GM13977 (cell line): ENCODE measurements around the gene CABP2.
"Not testable (repeated sequence)": the region's sequence is repeated elsewhere in the genome, so short reads cannot be mapped to it uniquely, and the experiment has no call there.

Source experiments
- DNase-seq: peaks from one replicate; pipeline ENCODE4 v3.0.0; 2012; ENCODE audit warnings: low spot score
- in situ Hi-C: fragments of 300-500 bp; cut with MboI; formaldehyde crosslinking; loops from one replicate; pipeline ENCODE4 v1.12.0; 2022; ENCODE audit warnings: low sequenced_read_pairs, low pct_unique_long_range_greater_than_20kb, mixed read lengths, inconsistent platforms; ENCODE audit not compliant: unreplicated experiment
- TF ChIP-seq, protein P1 (sequence below): IDR thresholded peaks from 2 replicates; pipeline ENCODE4 v1.5.1; 2012; ENCODE audit warnings: mild to moderate bottlenecking, control low read depth; ENCODE audit not compliant: insufficient read depth; ENCODE audit errors: extremely low read depth, missing control alignments

CABP2 gene

DNA sequence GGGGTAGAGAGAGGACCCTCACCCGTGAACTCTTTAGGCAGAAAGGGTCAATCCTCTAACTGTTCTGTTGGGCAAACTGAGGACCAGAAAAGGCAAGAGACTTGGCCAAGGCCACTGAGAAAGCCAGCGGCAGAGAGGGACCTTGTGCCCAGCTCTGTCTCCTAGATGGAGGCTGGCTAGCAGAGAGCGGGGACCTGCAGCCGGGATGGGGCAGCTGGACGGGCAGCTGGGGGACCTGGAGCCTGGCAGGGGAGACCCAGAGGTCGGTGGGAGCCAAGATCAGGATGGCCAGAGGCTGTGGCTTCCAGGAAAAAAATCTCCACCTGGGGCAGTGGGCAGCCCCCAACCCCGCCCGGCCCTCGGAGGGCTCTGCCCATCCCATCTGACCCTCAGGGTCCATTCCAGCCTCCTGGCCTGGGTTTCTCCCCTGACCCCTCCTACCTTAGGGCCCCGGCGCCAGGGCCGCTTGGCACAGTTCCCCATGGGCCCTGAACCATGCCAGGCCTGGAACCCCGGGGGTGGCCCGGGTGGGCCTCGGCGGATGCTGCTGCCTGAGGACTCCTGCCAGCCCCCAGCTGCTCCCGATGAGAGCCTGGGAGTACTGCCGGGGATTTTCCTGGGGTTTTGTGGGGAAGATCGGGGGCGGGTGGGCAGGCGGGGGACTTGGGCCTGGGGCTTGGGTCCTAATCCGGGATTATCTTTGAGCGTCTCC is at the start of gene CABP2:
TSS of gene CABP2 (minus strand) at position 603 of the 712 bp plus-strand sequence. CDS start at position 483, 120 bp downstream.
- TF ChIP-seq, protein P1, sequence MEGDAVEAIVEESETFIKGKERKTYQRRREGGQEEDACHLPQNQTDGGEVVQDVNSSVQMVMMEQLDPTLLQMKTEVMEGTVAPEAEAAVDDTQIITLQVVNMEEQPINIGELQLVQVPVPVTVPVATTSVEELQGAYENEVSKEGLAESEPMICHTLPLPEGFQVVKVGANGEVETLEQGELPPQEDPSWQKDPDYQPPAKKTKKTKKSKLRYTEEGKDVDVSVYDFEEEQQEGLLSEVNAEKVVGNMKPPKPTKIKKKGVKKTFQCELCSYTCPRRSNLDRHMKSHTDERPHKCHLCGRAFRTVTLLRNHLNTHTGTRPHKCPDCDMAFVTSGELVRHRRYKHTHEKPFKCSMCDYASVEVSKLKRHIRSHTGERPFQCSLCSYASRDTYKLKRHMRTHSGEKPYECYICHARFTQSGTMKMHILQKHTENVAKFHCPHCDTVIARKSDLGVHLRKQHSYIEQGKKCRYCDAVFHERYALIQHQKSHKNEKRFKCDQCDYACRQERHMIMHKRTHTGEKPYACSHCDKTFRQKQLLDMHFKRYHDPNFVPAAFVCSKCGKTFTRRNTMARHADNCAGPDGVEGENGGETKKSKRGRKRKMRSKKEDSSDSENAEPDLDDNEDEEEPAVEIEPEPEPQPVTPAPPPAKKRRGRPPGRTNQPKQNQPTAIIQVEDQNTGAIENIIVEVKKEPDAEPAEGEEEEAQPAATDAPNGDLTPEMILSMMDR, result no peak
- no peak for DNase-seq
- in situ Hi-C loops, result no loop called here

DNA sequence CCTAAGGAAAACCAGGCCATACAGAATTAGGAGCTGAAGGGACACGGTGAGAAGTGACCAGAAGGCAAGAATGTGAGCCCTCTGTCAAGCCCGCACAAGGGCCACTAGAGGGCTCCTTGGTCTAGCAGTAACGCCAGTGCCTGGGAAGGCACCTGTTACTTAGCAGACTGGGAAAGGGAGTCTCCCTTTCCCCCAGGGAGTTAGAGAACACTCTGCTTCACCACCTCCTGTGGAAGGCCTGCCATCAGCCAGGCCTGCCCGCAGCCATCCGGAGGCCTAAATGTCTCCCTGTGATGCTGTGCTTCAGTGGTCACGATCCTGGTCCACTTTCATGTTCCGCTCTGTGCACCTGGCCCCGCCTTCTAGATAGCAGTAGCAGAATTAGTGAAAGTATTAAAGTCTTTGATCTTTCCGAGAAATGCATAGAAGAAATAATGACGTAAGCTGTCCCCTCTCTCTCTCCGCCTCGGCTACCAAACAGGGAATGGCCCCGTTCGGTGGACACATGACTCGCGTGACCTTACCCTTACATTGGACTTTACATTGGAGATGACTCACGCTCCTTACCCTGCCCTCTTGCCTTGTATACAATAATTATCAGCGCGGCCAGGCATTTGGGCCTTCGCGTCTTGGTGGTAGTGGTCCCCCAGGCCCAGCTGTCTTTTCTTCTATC is 49.6 kb upstream of the CABP2 start:
- DNase-seq, result no peak

DNA sequence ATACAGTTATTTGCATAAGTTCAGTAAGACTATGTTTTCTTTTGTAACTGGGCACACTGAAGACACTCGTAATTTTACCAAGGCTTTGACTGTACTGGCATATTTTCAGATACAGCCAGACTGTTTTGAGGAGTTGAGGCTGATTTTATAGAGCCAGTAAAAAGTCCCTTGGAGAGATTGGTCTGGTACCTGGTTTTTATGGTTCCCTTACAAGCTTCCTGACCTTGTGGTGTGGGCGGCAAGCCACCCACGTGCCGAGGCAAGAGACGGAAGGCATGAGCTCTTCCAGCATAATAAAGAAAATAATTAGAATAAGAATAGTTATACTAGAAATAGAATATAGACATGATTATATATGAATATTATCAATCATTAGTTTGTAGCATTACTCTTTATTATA is 49.1 kb upstream of the CABP2 start:
- DNase-seq, result no peak
- TF ChIP-seq, protein P1, result no peak
- in situ Hi-C loops, result no loop called here

More for the DNA sequence above, 49.6 kb upstream of the CABP2 start:
- in situ Hi-C loops, result no loop called here
- TF ChIP-seq, protein P1, result peak; percentile 88

DNA sequence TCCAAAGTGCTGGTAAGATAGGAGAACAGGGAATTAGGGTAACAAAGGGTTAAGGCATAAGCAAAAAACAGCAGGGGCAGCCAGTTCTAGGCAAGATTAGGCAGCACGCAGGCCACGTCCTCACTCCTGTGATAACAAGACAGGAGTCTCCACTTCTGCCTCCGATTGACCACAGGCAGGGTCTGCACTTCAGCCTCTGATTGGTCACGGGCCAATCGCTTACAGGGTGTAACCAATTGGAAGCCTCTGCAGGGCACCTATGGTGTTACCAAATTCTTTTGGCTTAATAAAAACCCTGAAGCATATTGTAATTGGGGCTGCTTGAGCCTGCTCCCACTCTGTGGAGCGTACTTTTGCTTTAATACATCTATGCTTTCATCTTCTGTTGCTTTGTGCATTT is 48.2 kb upstream of the CABP2 start:
- in situ Hi-C loops, result no loop called here
- DNase-seq, result no peak
- TF ChIP-seq, protein P1, result no peak

DNA sequence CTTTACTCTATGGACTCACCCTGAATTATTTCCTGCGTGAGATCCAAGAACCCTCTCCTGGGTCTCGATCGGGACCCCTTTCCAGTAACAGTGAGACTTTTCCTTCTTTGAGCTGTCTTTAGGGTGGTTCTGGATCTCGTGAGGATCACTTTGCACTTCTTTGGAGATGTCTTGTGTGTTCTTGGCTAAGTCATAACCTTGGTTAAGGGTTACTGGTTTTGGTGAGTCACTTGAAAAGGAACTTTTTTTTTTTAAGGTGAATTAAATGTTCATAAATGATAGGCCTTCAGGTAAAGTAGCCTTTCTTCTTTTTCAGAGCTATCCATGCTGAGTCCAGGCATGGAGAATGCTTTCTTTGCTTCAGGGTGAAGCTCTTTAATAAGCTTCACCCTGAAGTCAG is 41.0 kb upstream of the CABP2 start:
- in situ Hi-C loops, result no loop called here
- no peak for DNase-seq
- TF ChIP-seq, protein P1, result no peak

DNA sequence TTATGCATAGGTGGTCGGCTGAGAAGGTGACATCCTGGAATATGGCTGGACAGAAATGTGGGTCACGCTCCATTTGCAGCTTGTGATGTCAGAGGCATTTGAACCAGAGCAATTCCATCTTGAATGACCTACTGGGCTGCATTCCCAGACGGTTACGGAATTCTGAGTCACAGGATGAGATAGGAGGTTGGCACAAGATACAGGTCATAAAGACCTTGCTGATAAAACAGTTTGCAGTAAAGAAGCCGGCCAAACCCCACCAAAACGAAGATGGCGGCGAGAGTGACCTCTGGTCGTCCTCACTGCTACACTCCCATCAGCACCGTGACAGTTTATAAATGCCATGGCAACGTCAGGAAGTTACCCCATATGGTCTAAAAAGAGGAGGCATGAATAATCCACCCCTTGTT is 40.5 kb upstream of the CABP2 start:
- not testable (repeated sequence) for DNase-seq

More for the DNA sequence above, 40.5 kb upstream of the CABP2 start:
- in situ Hi-C loops, result not testable (repeated sequence)
